ENCODE data around the gene DLD.

DNA sequence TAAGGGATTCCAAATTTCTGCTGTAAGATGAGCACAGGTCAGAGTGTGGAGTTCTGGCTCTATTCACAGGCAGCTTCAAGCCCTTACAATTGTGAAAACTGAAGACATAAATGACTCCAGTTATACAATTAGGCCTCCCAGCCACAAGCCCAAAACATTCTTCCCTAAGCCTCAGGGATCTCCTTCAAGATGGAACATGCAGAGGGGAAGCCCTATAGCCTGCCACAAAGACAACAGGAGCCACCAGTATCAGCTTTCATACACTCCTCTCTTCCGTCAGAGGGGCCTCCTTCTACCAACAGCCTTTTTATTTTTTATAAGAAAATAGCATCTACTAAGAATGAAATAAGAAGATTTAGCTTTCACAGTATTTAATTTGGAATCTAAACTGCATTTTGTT lies 46.5 kb downstream of the DLD start:
- no peak for TF ChIP-seq NR2C2 (CRISPR knock-in tag; IDR thresholded peaks at IDR 0.05; ENCODE audit: borderline replicate concordance)
- no peak for TF ChIP-seq ZSCAN21 (CRISPR knock-in tag; IDR thresholded peaks at IDR 0.05; ENCODE audit: borderline replicate concordance)
- no peak for TF ChIP-seq HDAC1 (CRISPR knock-in tag; IDR thresholded peaks at IDR 0.05)
- TF ChIP-seq, protein P1, sequence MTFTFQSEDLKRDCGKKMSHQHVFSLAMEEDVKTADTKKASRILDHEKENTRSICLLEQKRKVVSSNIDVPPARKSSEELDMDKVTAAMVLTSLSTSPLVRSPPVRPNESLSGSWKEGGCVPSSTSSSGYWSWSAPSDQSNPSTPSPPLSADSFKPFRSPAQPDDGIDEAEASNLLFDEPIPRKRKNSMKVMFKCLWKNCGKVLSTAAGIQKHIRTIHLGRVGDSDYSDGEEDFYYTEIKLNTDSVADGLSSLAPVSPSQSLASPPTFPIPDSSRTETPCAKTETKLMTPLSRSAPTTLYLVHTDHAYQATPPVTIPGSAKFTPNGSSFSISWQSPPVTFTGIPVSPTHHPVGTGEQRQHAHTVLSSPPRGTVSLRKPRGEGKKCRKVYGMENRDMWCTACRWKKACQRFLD (CRISPR knock-in tag; IDR thresholded peaks at IDR 0.05; ENCODE audit: borderline replicate concordance) = no peak
- no peak for TF ChIP-seq YY1 (IDR thresholded peaks at IDR 0.05; ENCODE audit: insufficient read depth, insufficient replicate concordance, low read depth, low read length)
- TF ChIP-seq ZNF660 (CRISPR knock-in tag; IDR thresholded peaks at IDR 0.05; ENCODE audit: borderline replicate concordance, low read depth) = no peak
- TF ChIP-seq ZBTB7A (CRISPR knock-in tag; IDR thresholded peaks at IDR 0.05) = no peak
- TF ChIP-seq, protein P2, sequence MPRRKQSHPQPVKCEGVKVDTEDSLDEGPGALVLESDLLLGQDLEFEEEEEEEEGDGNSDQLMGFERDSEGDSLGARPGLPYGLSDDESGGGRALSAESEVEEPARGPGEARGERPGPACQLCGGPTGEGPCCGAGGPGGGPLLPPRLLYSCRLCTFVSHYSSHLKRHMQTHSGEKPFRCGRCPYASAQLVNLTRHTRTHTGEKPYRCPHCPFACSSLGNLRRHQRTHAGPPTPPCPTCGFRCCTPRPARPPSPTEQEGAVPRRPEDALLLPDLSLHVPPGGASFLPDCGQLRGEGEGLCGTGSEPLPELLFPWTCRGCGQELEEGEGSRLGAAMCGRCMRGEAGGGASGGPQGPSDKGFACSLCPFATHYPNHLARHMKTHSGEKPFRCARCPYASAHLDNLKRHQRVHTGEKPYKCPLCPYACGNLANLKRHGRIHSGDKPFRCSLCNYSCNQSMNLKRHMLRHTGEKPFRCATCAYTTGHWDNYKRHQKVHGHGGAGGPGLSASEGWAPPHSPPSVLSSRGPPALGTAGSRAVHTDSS (CRISPR knock-in tag; conservative IDR thresholded peaks at IDR 0.05) = no peak
- no peak for TF ChIP-seq RAD51 (IDR thresholded peaks at IDR 0.05; ENCODE audit: borderline replicate concordance)
- TF ChIP-seq, protein P3, sequence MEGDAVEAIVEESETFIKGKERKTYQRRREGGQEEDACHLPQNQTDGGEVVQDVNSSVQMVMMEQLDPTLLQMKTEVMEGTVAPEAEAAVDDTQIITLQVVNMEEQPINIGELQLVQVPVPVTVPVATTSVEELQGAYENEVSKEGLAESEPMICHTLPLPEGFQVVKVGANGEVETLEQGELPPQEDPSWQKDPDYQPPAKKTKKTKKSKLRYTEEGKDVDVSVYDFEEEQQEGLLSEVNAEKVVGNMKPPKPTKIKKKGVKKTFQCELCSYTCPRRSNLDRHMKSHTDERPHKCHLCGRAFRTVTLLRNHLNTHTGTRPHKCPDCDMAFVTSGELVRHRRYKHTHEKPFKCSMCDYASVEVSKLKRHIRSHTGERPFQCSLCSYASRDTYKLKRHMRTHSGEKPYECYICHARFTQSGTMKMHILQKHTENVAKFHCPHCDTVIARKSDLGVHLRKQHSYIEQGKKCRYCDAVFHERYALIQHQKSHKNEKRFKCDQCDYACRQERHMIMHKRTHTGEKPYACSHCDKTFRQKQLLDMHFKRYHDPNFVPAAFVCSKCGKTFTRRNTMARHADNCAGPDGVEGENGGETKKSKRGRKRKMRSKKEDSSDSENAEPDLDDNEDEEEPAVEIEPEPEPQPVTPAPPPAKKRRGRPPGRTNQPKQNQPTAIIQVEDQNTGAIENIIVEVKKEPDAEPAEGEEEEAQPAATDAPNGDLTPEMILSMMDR (CRISPR knock-in tag; IDR thresholded peaks at IDR 0.05) = no peak
- TF ChIP-seq, protein P4, sequence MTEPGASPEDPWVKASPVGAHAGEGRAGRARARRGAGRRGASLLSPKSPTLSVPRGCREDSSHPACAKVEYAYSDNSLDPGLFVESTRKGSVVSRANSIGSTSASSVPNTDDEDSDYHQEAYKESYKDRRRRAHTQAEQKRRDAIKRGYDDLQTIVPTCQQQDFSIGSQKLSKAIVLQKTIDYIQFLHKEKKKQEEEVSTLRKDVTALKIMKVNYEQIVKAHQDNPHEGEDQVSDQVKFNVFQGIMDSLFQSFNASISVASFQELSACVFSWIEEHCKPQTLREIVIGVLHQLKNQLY (CRISPR knock-in tag; IDR thresholded peaks at IDR 0.05) = no peak
- TF ChIP-seq BCL6 (CRISPR knock-in tag; IDR thresholded peaks at IDR 0.05) = no peak
- TF ChIP-seq RFXANK (CRISPR knock-in tag; IDR thresholded peaks at IDR 0.05) = no peak
- TF ChIP-seq, protein P5, sequence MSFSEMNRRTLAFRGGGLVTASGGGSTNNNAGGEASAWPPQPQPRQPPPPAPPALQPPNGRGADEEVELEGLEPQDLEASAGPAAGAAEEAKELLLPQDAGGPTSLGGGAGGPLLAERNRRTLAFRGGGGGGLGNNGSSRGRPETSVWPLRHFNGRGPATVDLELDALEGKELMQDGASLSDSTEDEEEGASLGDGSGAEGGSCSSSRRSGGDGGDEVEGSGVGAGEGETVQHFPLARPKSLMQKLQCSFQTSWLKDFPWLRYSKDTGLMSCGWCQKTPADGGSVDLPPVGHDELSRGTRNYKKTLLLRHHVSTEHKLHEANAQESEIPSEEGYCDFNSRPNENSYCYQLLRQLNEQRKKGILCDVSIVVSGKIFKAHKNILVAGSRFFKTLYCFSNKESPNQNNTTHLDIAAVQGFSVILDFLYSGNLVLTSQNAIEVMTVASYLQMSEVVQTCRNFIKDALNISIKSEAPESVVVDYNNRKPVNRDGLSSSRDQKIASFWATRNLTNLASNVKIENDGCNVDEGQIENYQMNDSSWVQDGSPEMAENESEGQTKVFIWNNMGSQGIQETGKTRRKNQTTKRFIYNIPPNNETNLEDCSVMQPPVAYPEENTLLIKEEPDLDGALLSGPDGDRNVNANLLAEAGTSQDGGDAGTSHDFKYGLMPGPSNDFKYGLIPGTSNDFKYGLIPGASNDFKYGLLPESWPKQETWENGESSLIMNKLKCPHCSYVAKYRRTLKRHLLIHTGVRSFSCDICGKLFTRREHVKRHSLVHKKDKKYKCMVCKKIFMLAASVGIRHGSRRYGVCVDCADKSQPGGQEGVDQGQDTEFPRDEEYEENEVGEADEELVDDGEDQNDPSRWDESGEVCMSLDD (CRISPR knock-in tag; IDR thresholded peaks at IDR 0.05; ENCODE audit: borderline replicate concordance) = no peak

All from HepG2 (cell line).